Epidermal melanocyte (primary cell): Measurements from ENCODE around the gene PPAT.

Experiments
- DNase-seq: peaks from one replicate; pipeline ENCODE4 v3.0.0; 2011; ENCODE audit warnings: low spot score; ENCODE audit not compliant: insufficient read length

Gene PPAT

GRCh38 chr4:56434599-56435139, 746 bp downstream of the PPAT start:
- peak; percentile 24 for DNase-seq

- DNase-seq = no peak
Measured at GRCh38 chr4:56433280-56433679, 2.1 kb downstream of the PPAT start.

GRCh38 chr4:56430203-56430602, 5.2 kb downstream of the PPAT start:
- DNase-seq = no peak

- no peak for DNase-seq
Measured at GRCh38 chr4:56427179-56427578, 8.2 kb downstream of the PPAT start.

GRCh38 chr4:56426273-56426672, 9.1 kb downstream of the PPAT start:
- no peak for DNase-seq

DNA sequence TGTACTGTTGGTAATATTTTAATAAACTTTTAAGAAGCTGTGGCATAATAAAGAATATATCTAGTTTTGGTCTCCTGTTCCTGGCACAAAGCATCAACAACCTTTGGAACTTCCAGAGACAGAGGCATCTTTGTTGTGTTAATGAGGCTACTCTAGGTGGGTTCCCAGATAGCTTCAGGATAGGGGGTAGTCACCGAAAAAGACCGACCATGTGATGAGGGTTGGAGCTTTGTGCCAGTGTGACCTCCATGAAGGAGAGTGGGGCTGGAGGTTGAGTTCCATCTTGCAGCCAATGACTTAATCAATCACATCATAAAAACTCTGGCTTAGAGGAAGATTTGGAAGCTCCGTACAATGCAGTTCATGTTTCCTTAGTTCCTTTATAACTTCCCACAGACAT, 9.9 kb downstream of the PPAT start:
- no peak for DNase-seq

GRCh38 chr4:56424697-56425514, 10.5 kb downstream of the PPAT start:
- peak; percentile 45 for DNase-seq

DNA sequence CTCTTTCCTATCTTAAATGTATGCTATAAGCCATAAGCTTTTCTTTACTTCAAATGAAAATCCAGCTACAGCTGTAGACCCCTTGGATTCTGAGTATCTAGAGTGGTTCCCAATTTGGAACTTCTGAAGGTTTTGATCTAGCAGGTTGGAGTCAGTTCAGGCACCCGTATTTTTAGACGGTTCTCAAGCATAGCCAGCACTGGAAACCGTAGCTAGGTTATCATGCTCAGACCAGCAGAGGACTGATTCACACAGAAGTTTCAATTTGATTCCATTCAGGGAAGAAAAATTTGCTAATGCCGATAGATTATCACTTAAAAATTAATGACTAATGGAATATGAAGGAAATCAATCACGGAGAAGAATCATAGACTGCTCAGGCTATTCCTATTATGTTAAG, 11.2 kb downstream of the PPAT start:
- DNase-seq = no peak

DNA sequence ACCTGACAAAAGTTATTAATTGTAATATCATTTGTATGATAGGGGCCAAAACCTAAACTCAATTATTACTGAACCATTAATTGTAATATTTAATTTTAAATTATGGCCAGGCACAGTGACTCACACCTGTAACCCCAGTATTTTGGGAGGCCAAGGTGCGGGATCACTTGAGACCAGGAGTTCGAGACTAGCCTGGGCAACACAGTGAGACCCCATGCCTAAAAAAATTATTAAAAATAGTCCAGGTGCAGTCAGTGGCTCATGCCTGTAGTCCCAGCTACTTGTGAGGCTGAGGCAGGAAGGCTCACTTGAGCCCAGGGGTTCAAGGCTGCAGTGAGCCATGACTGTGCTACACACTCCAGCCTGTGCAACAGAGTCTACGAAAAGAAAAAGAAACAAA, 18.0 kb downstream of the PPAT start:
- no peak for DNase-seq

DNA sequence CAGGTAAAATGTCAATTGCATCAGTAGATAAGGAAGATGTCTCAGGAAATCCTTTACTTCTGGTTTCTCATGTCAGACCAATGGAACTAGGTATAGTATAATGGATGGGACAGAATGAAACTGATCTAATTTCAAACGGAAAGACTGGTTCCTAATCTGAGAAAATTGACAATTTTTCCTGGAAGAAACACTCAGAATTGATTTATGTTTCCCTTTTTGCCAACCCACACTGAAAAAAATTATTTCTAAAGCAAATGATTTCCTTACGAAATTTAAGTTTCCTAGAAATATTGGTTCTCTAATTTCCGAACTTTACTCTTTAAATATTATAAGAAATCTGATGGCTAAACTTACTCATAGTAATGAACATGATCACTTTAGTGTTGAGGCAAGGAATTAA, 19.1 kb downstream of the PPAT start:
- no peak for DNase-seq

- no peak for DNase-seq
Measured at GRCh38 chr4:56414135-56414670, 21.2 kb downstream of the PPAT start.

GRCh38 chr4:56410247-56411062, 25.0 kb downstream of the PPAT start:
- DNase-seq = peak; percentile 89

- DNase-seq = no peak
Measured at GRCh38 chr4:56409511-56410090, 25.8 kb downstream of the PPAT start.

DNA sequence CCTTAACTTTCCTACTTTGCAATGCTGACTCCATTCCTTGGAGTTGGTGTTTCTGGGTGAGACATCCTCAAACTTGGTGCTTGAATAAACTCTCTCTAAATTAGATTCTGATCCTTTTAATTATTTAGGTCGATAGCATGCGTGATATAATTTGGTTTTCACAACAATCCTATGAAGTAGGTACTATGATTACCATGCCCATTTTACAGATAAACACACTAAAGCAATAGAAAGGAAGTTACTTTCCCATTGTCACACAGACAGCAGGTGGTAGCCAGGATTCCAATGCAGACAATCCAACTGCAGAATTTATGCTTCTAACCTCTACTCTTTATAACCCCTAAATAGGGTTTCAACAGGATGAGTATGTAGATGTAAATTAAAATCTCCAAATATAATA, 26.4 kb downstream of the PPAT start:
- DNase-seq = no peak

DNA sequence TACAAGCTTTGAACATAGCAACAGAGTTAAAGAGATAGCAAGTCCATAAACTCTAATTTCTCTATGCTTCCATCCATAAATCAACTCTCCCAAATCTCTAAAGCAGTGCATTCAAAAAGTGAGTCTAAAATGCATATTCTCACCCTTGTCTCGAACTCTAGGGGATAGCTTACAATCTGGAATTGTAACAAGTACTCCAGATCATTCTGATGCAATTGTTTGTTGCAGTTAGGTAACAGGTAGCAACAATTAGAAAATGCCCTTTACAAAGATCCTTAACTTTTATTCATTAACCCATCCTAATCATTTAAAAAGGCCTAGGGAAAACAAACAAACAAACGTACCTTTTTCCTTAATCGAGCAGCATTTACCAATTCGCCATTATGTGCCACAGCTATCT, 29.3 kb downstream of the PPAT start:
- DNase-seq = no peak

DNA sequence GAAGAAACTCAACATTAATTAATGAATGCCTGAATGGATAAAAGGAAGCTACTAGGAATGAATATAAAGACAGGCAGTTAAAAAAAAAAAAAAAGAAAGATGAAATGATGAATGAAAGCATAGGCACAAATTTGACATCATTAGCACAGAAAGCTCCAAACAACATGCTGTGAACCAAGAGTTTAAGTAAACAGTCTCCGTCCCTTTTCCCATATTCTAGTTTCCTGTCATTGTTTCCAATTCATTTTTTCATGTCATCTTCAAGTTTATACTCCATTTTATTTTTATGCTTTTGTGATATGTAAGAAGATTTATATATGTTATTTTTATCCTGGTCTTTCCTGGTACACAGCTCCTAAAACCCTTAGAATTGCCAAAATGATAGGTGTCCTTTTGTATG, 30.4 kb downstream of the PPAT start:
- no peak for DNase-seq

GRCh38 chr4:56400560-56400959, 34.9 kb downstream of the PPAT start:
- no peak for DNase-seq

DNA sequence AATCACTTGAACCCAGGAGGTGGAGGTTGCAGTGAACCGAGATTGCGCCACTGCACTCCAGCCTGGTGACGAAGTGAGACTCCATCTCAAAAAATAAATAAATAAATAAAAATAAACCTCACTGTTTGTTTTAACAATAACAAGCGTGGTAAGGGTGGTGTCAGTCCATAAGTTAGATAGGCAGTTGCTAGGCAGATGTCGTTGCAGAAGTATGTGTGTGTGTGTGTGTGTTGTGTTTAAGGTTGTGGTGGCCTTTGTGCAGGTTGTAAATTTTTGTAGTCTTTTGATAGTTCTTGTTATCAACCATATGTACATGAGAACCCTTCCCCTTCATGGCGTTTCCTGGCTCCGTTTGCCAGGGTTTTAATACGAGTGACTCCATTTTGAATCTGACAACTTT, 44.1 kb downstream of the PPAT start:
- no peak for DNase-seq

- no peak for DNase-seq
Measured at GRCh38 chr4:56389558-56389957, 45.9 kb downstream of the PPAT start.

GRCh38 chr4:56388306-56388705, 47.1 kb downstream of the PPAT start:
- no peak for DNase-seq

DNA sequence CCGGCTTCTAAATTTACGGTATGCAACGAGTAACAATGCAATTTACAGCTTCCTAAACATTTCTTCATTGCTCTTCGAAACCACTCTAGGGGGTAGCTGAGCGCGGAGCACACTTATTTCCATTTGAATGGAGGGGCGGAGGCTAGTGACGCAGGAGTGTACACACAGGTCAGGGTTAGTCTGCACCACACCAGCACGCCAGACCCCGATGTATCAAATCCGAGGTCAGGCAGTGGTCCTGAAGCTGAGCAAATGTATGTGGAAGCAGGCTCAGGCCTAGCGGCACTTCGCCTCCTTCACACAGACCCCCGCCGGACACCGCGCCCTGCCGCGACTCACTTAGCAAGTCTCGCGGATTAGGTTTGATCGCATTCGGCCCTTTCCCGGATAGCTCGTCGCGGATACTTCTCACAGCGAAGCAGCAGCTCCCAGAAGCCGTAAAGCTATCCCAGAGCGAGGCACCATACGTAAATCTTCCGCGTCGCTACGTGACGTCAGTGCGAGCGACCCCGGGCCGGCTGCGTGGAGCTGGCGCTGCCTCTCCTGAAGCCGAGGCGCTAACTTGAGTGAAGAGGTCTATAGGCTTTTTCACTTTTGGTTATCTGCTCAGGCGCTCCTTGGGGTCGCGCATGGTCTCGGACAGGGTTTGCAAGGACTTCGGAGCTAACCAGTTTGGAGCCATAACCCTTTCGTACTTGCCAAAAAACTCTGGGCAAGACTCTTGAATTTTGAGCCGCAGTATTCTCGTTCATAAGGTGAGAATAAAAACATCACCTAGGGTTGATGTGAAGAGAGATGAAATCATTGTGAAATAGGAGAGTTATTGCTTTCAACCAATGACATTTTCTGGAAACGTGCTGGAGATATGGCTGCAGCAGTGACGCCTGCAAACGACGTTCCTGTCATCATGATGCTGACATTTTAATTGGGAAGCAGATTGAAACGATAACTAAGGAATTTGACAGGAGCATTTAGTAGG, 48.1 kb downstream of the PPAT start, which contains the start of gene AASDH:
Gene AASDH (minus strand): TSS at position 469 of the 979 bp plus-strand sequence. CDS start 3,192 bp downstream, outside the sequence.
- peak; percentile 92 for DNase-seq
